AML-193 (cell line): ENCODE data around the gene FASTKD3.

Experiments
- DNase-seq, 2 experiments: peaks; one replicate each; lab custom pipeline; 2025; lab: John Stamatoyannopoulos, UW

The FASTKD3 gene

DNA sequence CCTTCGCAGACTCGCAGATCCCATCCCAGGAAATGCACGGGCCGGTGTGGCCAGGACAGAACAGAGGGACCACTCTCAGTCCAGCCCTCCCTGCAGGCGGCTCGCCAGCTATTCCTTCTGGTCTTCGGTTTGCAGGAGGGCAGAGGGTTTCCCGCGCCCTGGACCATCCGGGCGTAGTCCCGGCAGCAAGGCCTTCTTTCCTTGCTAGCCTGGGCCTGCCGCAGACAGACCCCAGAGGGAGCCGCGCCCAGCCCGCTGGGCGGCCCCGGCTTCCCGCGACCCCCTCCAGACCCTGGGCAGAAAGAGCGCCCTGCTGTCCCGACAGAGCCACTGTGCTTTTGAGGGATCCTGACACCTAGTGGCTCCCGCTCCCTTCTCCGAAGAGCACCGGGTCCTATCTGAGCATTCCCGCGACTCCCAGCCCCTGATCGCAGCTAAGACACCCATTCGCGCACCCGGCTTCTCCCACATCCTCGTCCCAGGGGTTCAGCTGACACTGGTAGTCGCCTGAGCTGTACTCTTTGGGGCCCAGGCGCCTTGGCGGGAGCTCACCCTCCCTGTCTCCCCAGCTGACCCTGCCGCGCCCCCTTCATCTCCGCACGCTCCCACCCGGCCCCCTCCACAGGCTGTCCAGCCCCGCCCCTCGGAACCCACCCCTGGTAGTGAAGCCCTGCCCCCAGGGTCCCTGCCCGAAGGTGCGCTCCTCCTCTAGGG lies 19.0 kb downstream of the FASTKD3 start:
- DNase-seq = no peak

DNA sequence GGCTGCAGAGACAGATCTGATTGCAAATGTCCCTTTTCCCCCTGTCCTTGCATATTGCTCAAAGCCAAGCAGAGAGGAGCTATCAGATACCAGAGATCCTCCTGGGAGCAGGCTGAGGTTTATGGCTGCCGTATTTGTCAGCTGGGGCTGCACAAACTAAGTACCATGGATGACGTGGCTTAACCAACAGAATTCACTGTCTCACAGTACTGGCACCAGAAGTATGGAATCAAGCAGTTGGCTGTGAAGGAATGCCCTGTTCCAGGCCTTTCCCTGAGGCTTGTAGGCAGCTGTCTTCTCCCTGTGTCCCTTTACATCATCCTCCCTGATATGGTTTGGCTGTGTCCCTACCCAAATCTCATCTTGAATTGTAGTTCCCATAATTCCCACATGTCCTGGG lies 20.5 kb downstream of the FASTKD3 start:
- DNase-seq = no peak

DNA sequence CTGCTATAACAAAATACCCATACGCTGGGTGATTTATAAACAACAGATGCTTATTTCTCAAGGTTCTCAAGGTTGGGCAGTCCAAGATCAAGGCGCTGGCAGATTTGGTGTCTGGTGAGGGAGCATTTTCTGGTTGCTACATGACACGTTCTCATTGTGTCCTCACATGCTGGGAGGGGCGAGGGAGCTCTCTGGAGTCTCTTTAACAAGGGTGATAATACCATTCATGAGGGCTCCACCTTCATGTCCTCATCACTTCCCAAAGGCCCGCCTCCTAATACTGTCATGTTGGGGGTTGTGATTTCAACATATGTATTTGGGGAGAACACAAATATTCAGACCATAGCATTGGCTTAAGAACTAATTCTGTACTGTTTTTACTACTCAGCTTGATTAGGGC lies 22.5 kb downstream of the FASTKD3 start:
- DNase-seq = no peak

DNA sequence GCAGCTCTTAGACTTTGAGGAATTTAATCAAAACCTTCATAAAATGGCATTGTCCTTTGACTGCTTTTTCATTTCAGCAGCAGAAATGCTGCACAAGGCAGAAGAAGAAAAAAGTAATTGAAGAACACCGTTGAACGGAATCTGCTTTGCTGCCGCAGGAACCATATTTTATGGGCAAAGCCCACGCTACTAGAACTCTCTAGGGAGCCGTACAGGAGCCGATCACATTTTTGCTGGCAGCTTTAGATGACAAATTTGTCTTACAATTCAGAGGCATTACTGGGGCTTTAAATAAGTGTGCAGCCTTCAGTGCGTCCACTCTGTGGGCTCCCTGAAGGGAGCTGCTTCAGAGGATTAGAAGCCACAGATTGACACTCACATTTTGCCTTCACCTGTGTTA lies 23.3 kb downstream of the FASTKD3 start:
- no peak for DNase-seq

DNA sequence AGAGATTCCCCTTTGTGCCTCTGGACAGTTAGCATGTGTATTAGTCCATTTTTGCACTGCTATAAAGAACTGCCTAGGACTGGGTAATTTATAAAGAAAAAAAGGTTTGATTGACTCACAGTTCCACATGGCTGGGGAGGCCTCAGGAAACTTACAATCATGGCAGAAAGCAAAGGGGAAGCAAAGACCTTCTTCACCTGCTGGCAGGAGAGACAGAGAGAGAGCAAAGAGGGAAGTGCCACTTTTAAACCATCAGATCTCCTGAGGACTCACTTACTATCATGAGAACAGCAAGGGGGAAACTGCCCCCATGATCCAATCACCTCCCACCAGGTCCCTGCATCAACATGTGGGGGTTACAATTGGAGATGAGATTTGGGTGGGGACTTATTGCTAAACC lies 23.9 kb downstream of the FASTKD3 start:
- DNase-seq = no peak

DNA sequence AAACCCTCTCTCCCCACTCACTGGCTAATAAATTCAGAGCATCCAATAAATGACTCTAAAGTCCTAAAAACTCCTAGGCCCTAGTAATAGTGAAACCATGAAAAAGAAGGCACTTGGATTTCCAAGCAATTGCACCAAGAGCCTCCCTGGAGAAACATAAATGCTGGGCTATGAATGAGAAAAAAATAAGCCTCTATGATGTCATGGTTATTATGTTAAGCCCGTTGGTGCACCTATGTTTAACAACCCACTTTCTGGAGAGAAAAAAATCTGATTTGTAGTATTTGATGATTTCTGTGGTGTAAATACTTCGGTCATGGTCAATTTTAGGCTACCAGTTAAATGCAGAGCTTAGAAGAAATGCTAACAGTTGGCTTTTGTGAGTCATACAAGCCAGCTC lies 26.3 kb downstream of the FASTKD3 start:
- DNase-seq = no peak

DNA sequence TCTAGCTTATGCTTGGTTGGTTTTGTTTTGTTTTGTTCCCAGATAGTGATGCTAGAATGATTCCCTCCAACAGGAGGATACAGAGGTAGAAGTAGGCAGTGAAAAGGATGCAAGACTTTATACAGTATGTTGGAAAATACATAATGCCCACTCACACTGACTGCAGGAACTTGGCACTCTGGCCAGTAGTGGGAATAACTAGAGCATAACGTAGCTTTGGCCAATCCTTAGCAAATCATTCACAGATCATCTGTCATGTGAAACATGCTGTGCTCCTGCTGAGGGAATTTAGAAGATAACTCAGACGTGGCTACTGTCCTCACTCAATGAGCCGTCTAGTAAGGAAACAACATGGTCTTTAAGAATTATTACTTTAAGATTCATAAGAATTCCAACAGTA lies 31.4 kb downstream of the FASTKD3 start:
- no peak for DNase-seq

DNA sequence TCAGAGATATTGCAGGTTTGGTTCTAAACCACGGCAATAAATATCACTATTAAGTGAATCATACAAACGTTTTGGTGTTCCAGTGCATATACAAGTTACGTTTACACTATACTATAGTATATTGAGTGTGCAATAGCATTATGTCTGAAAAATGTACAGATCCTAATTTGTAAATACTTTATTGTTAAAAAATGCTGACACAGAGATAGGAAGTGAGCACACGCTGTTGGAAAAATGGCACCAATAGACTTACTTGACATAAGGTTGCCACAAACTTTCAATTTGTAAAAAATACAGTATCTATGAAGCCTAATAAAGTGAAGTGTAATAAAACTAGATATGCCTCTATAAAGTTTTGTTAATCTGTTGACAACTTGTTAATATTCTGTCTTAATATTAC lies 33.8 kb downstream of the FASTKD3 start:
- no peak for DNase-seq

DNA sequence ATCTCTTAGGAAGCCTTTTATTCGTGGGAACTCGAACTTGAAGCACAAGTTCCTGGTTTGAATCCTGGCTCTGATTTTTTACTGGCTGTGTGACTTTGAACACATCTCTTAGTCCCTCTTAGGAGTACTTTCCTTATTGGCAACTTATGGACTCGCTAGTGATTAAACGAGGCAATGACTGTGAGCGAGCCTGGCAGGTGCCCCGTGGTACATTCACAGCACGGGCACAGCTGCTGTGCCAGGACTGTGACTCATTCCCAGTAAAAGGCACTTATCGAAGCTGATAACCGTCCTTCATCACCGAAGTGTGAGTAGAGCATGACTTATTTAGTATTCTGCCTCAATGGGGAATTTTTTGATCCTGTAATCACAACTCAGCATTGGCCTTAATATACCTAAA lies 40.6 kb downstream of the FASTKD3 start:
- DNase-seq = no peak

DNA sequence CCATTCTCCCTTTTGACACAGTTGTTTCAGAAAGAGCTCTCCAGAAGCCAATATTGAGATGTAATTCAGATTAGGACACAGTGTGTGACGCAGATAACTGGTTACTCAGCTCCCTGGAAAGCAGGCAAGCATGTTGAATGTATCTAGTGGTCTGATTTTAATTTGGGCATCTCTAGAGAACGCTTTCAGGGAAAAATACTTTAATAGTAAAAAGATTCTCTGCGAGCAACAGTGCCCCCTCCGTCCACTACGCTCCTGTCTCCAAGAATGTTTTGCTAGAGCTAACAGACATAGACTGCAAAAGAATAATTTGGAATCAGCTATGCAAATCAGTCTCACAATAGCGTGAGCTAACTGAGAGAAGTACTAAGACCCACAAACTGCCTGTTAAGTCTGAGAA lies 41.2 kb downstream of the FASTKD3 start:
- DNase-seq = no peak

DNA sequence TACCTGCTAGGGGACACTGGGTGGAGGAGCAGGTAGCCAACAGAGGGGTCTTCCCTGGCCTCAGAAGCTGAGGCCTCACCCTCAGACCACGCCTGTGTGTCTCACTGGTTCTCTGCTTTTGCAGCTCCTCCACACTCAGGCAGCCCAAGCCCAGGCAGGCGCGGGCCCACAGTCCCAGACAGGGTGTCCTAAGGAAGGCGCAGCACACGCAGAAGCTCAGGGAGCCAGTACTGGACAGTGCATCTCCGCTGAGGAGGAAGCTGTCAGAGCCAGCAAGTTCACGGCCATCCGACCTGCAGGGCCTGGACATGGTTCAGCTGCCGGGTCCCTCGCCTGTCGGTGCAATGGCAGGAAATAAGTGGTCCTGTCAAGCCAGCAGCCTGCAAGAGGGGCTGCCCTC lies 43.2 kb downstream of the FASTKD3 start:
- DNase-seq = no peak

DNA sequence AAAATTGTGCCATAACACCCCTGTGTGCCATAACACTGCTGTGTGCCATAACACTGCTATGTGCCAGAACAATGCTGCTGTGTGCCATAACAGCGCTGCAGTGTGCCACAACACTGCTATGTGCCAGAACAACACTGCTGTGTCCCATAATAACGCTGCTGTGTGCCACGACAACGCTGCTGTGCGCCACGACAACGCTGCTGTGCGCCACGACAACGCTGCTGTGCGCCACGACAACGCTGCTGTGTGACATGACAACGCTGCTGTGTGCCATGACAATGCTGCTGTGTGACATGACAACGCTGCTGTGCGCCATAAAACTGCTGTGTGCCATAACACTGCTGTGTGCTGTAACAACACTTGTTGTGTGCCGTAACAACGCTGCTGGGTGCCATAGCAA lies 43.8 kb downstream of the FASTKD3 start:
- DNase-seq = no peak

DNA sequence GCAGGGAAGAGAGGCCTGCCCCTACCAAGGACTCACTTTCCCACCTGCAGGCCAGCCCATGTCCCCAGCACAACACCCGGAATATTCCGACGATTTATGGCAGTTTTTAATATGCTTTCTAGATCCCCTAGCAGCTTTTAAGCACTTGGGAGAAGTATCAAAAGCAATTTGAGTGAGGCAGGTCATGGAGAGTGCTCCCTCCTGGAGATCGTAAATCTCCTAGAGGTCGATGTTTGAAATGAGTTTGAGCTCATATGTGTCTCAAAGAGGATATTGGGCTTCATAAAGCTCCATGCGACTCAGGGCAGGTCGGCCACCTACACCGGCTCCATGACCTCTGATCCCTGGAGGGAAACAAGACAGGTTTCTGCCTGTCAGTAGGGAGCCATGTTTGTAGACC lies 45.2 kb downstream of the FASTKD3 start:
- DNase-seq = no peak

DNA sequence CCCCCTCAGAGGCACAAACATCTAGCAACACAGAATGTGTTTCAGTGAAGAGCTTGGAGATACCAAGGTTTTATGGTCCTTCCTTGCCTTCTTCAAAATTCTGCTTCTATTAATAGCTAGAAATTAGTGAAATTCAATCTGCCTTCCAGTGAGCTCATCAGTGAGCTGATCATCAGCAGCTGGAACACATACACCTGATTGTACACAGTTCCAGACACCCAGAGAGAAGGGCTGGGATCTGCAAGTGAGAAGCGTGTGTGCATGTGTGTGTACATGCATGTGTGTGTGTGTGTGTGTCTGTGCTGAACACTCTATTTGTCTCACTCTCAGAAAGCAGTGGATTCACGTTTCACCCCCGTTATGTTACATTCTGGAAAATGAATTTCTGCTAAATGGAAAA lies 46.4 kb downstream of the FASTKD3 start:
- DNase-seq = no peak

DNA sequence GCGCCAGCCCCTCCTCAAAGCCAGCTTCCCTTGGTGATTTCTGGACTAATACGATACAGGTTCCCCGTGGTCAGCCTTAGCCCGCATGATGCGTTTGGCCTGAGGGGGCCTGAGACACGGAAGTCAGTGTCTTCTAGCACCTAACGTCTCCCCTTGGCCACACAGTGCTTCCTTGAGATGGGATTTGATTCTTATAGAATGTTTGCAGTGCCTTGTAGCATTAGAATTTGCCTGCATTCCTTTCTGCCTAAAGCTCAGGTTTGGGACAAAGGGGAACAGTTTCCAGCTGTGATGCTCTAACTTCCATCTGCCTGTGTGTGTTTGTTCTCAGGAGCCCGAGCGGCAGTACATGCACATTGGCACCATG lies 52.3 kb downstream of the FASTKD3 start:
- no peak for DNase-seq

DNA sequence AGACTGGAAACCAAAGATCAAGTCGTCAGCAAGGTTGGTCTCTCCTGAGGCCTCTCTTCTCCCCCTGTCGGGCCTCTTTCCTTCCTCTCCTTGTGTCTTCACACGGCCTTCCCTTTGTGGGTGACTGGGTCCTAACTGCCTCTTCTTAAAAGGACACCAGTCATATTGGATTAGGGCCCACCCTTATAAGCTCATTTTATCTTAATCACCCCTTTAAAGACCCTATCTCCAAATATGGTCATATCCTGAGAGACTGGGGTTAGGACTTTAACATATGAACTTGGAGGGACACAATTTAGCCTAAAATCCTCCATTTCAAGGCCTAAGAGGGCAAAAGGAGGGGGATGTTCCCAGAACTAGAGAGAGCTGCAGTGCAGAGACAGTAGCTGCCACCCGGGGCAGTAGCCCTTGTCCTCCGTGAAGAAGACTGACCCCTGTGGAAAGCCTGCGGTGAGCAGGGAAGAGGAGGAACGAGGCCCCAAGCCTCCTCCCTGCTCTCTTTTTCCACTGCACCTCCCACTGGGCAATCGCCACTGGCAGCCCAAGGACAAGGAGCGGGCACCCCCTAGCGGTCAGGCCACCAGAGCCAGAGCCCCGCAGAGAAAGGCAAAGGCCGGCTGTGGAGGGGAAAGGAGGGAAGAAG lies 52.8 kb downstream of the FASTKD3 start:
- peak; percentile 67 to 77 for DNase-seq

DNA sequence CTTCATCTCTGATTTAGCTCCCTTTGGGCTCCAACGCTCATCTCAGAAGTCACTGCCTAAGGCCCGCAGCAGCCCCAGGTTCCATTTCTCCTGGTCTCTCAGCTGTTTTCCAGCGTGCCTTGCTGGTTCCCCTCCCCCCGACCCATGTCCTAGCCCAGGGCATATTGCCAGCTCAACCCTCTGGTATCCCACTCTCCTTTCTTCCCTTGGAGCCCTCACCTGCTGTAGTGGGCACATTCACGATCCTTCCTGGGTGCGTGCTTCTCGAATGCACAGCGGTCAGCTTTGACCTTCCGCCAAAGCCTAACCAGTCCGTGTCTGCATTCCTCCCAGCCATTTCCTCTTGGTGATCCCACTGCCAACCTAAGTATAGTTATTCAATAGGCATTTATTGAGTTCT lies 54.0 kb downstream of the FASTKD3 start:
- no peak for DNase-seq

DNA sequence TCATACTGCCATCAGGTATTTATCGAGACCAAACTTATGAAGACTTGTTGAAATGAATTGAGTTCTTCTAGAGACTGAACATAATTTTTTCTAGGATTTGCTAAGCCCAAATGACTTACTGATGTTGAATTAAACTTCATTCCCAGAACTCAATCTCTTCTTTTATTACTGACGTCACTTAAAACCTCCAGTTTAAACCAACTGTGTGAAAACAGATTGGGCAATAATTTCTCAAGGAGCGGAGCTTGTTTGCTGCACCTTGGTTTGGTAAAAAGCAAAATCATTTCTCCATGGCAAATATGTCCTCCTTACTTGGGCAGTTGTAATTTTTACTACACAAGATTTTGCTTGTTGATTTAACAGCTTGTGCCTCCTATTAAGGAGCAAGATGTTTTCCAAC lies 55.3 kb downstream of the FASTKD3 start:
- DNase-seq = no peak

DNA sequence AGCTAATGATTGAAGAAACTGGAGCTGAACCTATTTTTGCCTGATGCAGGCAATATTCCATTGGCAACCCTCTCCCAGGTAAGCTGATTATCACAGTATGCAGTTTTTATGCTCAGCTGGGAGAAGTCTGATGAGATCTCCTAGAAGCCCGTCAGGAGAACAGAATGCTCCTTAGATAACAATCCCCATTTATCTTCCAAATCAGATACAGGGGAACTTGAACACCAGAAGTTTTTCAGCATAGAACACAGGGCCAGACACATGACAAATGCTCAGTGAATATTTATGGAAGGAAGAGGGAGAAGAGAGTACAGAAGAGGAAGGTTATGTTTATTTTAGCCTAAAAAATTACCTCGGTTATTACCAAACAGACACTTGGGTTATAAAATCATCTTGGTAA lies 55.8 kb downstream of the FASTKD3 start:
- no peak for DNase-seq

DNA sequence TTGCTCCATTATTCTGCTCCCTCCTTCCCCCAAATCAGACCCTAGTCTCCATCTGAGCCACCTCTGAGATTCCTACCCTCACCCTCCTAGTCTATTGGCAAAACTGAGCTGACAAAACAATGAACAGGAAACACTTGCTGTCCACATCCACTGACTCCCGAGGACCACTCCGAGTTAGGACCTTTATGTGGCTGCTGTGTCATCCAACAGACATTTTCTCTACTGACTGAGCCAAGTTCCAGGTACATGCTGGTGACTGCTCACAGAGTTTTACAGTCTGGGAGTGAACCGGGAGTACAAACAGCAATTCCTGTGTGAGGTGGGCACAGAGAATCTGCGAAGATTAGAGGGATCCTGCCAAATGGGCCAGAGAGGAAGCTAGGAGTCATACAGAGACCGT lies 57.1 kb downstream of the FASTKD3 start:
- DNase-seq = no peak
